GM12878 (cell line): Measurements from ENCODE around the gene PRMT1. TPM values are rescaled to one million over a fixed set of nuclear protein-coding genes. Genes with fewer than 3 reads are reported as not detected.

Source experiments
- BACH1 ChIP-seq: fragments of 450-650 bp; IDR thresholded peaks from 2 replicates; pipeline ENCODE4 v1.6.1; 2017; ENCODE audit warnings: mild to moderate bottlenecking, borderline replicate concordance
- CBX3 ChIP-seq: fragments of 200-600 bp; sonication (generic); IDR thresholded peaks from 2 replicates; pipeline ENCODE4 v1.6.1; 2016; ENCODE audit warnings: low read depth, borderline replicate concordance
- CEBPB ChIP-seq, 2 experiments: fragments of 150-350 bp in 1 of 2; IDR thresholded peaks; 2 replicates each; pipeline ENCODE4 v1.6.1; 2012 to 2014; ENCODE audit warnings: low read depth in 2 of 2, low read length in 2 of 2, borderline replicate concordance in 1 of 2, inconsistent platforms in 1 of 2
- CHD1 ChIP-seq: IDR thresholded peaks from 2 replicates; pipeline ENCODE4 v1.6.1; 2012; ENCODE audit warnings: low read depth, low read length, improper control_type of control experiment
- CHD4 ChIP-seq: fragments of 200-600 bp; sonication (generic); IDR thresholded peaks from 2 replicates; pipeline ENCODE4 v1.6.1; 2016; ENCODE audit warnings: mild to moderate bottlenecking
- DPF2 ChIP-seq: fragments of 450-650 bp; IDR thresholded peaks from 2 replicates; pipeline ENCODE4 v1.6.1; 2017; ENCODE audit warnings: mild to moderate bottlenecking
- E2F8 ChIP-seq: fragments of 450-650 bp; IDR thresholded peaks from 2 replicates; pipeline ENCODE4 v1.6.1; 2018; ENCODE audit warnings: mild to moderate bottlenecking, low read depth, moderate library complexity; ENCODE audit not compliant: partially characterized antibody
- ESRRA ChIP-seq: IDR thresholded peaks from 2 replicates; pipeline ENCODE4 v1.6.1; 2012; ENCODE audit warnings: mild to moderate bottlenecking, low read length, improper control_type of control experiment
- FOS ChIP-seq: IDR thresholded peaks from 3 replicates; pipeline ENCODE4 v1.6.1; 2011; ENCODE audit warnings: borderline replicate concordance; ENCODE audit not compliant: insufficient read length; ENCODE audit errors: extremely low read depth
- HSF1 ChIP-seq: fragments of 150-350 bp; IDR thresholded peaks from 2 replicates; pipeline ENCODE4 v1.6.1; 2014; ENCODE audit warnings: mild to moderate bottlenecking, low read depth, low read length
- IRF5 ChIP-seq: fragments of 450-650 bp; IDR thresholded peaks from 2 replicates; pipeline ENCODE4 v1.6.1; 2017; ENCODE audit warnings: borderline replicate concordance
- MTA2 ChIP-seq: fragments of 450-650 bp; IDR thresholded peaks from 2 replicates; pipeline ENCODE4 v1.6.1; 2016; ENCODE audit warnings: low read depth, mild to moderate bottlenecking, moderate library complexity
- MXI1 ChIP-seq: fragments of 150-350 bp; IDR thresholded peaks from 2 replicates; pipeline ENCODE4 v1.6.1; 2011; ENCODE audit warnings: low read depth, mild to moderate bottlenecking, inconsistent platforms, low read length, improper control_type of control experiment
- MYB ChIP-seq: fragments of 150-350 bp; IDR thresholded peaks from 2 replicates; pipeline ENCODE4 v1.6.1; 2014; ENCODE audit warnings: mild to moderate bottlenecking, low read depth, low read length, borderline replicate concordance
- PAX5 ChIP-seq: IDR thresholded peaks from 2 replicates; pipeline ENCODE4 v1.6.1; 2011; ENCODE audit warnings: low read depth, low read length, borderline replicate concordance
- PBX3 ChIP-seq: IDR thresholded peaks from 2 replicates; pipeline ENCODE4 v1.6.1; 2011; ENCODE audit warnings: mild to moderate bottlenecking, low read depth, low read length, moderate library complexity; ENCODE audit not compliant: insufficient replicate concordance
- POLR2A ChIP-seq: IDR thresholded peaks from 2 replicates; pipeline ENCODE4 v1.6.1; 2011; ENCODE audit warnings: low read depth, mild to moderate bottlenecking, low read length
- RAD21 ChIP-seq: IDR thresholded peaks from 2 replicates; pipeline ENCODE4 v1.6.1; 2011; ENCODE audit warnings: mild to moderate bottlenecking, low read depth, low read length, moderate library complexity; ENCODE audit not compliant: insufficient read depth
- SIX5 ChIP-seq: IDR thresholded peaks from 2 replicates; pipeline ENCODE4 v1.6.1; 2011; ENCODE audit warnings: mild to moderate bottlenecking, low read depth, low read length, moderate library complexity; ENCODE audit not compliant: severe bottlenecking
- SMAD1 ChIP-seq: fragments of 450-650 bp; IDR thresholded peaks from 2 replicates; pipeline ENCODE4 v1.6.1; 2018; ENCODE audit warnings: mild to moderate bottlenecking, low read depth; ENCODE audit not compliant: partially characterized antibody
- STAT1 ChIP-seq: fragments of 450-650 bp; conservative IDR thresholded peaks from 2 replicates; pipeline ENCODE4 v1.6.1; 2014; ENCODE audit warnings: antibody characterized with exemption, mild to moderate bottlenecking
- TAF1 ChIP-seq: IDR thresholded peaks from 2 replicates; pipeline ENCODE4 v1.6.1; 2011; ENCODE audit warnings: mild to moderate bottlenecking, low read depth, low read length, borderline replicate concordance
- ZNF217 ChIP-seq: fragments of 450-650 bp; IDR thresholded peaks from 2 replicates; pipeline ENCODE4 v1.6.1; 2017; ENCODE audit warnings: antibody characterized with exemption, mild to moderate bottlenecking
- ZSCAN29 ChIP-seq: fragments of 450-650 bp; IDR thresholded peaks from 2 replicates; pipeline ENCODE4 v1.6.1; 2017; ENCODE audit warnings: mild to moderate bottlenecking, moderate library complexity
- polyA plus RNA-seq, 11 experiments: library from polyadenylated mRNA; depleted of rRNA in 4 of 11; unstranded in 6 of 11; stranded (reverse) in 5 of 11; fragments of >200 nt; fragmentation: Nextera tagmentation in 4 of 11; fragmentation: Illumina TruSeq in 1 of 11; extraction: Ambion mirVana in 4 of 11; extraction: Trizol in 1 of 11; gene quantifications; 1 replicate in 1 of 11; 2 replicates in 10 of 11; pipeline versions ENCODE4 v1.2.1 to v1.2.3, GENCODE V29; 2011 to 2016; ENCODE audit warnings: inconsistent platforms in 2 of 11, missing spikeins in 2 of 11, low read depth in 1 of 11
- total RNA-seq, 4 experiments: library from RNA; depleted of rRNA in 3 of 4; stranded (reverse); fragments of >200 nt in 3 of 4; fragmentation: Illumina TruSeq in 1 of 4; extraction: Trizol in 1 of 4; gene quantifications; 2 replicates each; pipeline versions ENCODE4 v1.2.1 to v1.2.3, GENCODE V29; 2013 to 2021

PRMT1 gene
- total and polyA plus RNA-seq, 10 of the 15 experiments (the other 5 are each of a cell fraction or from before 2014, with no cell fraction given), result 19.9 to 667 (median 444) TPM

- no peak for TF ChIP-seq SIX5
- TF ChIP-seq ZNF217, result no peak
- no peak for TF ChIP-seq MYB
- TF ChIP-seq RAD21, result peak; percentile 76
- TF ChIP-seq IRF5, result no peak
- TF ChIP-seq PBX3, result no peak
- no peak for TF ChIP-seq CHD4
- no peak for TF ChIP-seq SMAD1
- TF ChIP-seq HSF1, result no peak
- TF ChIP-seq E2F8, result no peak
- TF ChIP-seq CBX3, result no peak
- no peak for TF ChIP-seq FOS
- TF ChIP-seq MXI1, result peak; percentile 18; the same call in 1 of the 2 replicates
- peak; percentile 53 for TF ChIP-seq POLR2A
- TF ChIP-seq STAT1, result 0 out of 2 replicates have a peak, but pooled peaks have one; percentile 53
- no peak for TF ChIP-seq CEBPB (IDR thresholded peaks at IDR 0.05; ENCODE audit: borderline replicate concordance in 1 of 2, low read depth in 2 of 2, low read length in 2 of 2)
- no peak for TF ChIP-seq TAF1
- TF ChIP-seq PAX5, result peak; percentile 64; the same call in 1 of the 2 replicates
- TF ChIP-seq MTA2, result no peak
- peak; percentile 31; the same call in 1 of the 2 replicates for TF ChIP-seq DPF2
- TF ChIP-seq BACH1, result peak; percentile 49; the same call in 1 of the 2 replicates
- TF ChIP-seq ZSCAN29, result no peak
- no peak for TF ChIP-seq ESRRA
- no peak for TF ChIP-seq CHD1
Measured at GRCh38 chr19:49680421-49681351, 3.6 kb downstream of the PRMT1 start (continued).
